NT2/D1 (cell line): Measurements from ENCODE around the gene LMO3.
"Not testable (repeated sequence)": the region's sequence is repeated elsewhere in the genome, so short reads cannot be mapped to it uniquely, and the experiment has no call there.

ENCODE experiments used
- DNase-seq: peaks from one replicate; pipeline ENCODE4 v3.0.0-alpha.2; 2011; ENCODE audit warnings: low read depth, low spot score
- H3K27me3 ChIP-seq: 2 replicates; pipeline ENCODE4 v1.6.0; 2011; ENCODE audit warnings: mild to moderate bottlenecking; ENCODE audit not compliant: insufficient read length, insufficient read depth
- H3K36me3 ChIP-seq: 2 replicates; pipeline ENCODE4 v1.6.1; 2011; ENCODE audit warnings: mild to moderate bottlenecking, low read length, mixed read lengths; ENCODE audit not compliant: insufficient read depth, insufficient read length
- H3K4me1 ChIP-seq: 2 replicates; pipeline ENCODE4 v1.5.1; 2011; ENCODE audit not compliant: insufficient read depth, insufficient read length
- H3K4me3 ChIP-seq: 2 replicates; pipeline ENCODE4 v1.5.1; 2011; ENCODE audit warnings: low read depth; ENCODE audit not compliant: insufficient read length
- H3K9ac ChIP-seq: 2 replicates; pipeline ENCODE4 v1.6.0; 2011; ENCODE audit warnings: low read depth; ENCODE audit not compliant: insufficient read length
- H3K9me3 ChIP-seq: 2 replicates; pipeline ENCODE4 v1.5.1; 2011; ENCODE audit warnings: mild to moderate bottlenecking, low read length; ENCODE audit not compliant: insufficient read depth
- SUZ12 ChIP-seq: IDR thresholded peaks from 2 replicates; pipeline ENCODE4 v1.6.1; 2011; ENCODE audit not compliant: insufficient read length, insufficient read depth; ENCODE audit errors: extremely low read depth
- YY1 ChIP-seq: IDR thresholded peaks from 2 replicates; pipeline ENCODE4 v1.6.1; 2011; ENCODE audit not compliant: insufficient read length, insufficient read depth
- ZNF274 ChIP-seq: IDR thresholded peaks from 2 replicates; pipeline ENCODE4 v1.6.1; 2011; ENCODE audit warnings: mild to moderate bottlenecking, low read depth, low read length

LMO3 gene

DNA sequence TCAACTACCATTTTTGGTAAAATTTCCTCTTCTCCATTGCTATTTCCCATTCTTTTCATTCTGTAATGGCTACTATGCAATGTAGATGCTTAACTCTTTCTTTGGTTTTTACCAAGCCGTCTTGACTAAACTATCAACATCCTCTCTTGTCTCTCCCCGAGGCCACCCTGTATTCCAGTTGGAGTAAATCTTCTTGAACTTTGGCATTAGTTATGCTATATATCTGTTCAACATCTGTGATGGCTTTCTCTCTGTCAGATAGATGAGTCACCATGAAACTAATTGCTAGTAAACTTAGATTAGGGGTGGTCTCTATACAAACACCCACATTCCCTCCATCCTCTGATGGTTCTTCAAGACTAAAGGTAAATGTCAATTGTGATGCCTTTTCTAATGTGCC is 63.4 kb downstream of the LMO3 start:
- Histone ChIP-seq H3K9ac (no peak overlapping the region), H3K36me3 (no peaks in the 10 kb centered on the region), H3K27me3 (no peaks in the 10 kb centered on the region), H3K9me3 (peaks cover 7% of the 10 kb centered on the region; the same call in 1 of the 2 replicates), H3K4me3 (no peak overlapping the region), H3K4me1 (no peaks in the 10 kb centered on the region)
- TF ChIP-seq SUZ12 = no peak
- TF ChIP-seq YY1 = no peak
- TF ChIP-seq ZNF274 = no peak
- DNase-seq = no peak

DNA sequence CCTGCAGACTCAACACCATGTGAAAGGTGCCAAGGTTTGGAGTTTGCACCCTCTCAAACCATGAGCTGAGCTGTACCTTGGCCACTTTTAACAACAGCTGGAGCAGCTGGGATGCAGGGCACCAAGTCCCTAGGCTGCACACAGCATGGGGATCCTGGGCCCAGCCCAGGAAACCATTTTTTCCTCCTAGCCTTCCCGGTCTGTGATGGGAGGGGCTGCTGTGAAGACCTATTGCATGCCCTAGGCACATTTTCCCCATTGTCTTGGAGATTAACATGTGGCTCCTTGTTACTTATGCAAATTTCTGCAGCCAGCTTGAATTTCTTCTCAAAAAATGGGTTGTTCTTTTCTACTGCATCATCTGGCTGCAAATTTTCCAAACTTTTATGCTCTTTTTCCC is 68.3 kb downstream of the LMO3 start:
- H3K9me3 ChIP-seq = peaks cover 19% of the 10 kb centered on the region; the same call in 1 of the 2 replicates
- not testable (repeated sequence) for H3K9ac ChIP-seq, H3K36me3 ChIP-seq, H3K4me1 ChIP-seq, H3K27me3 ChIP-seq, H3K4me3 ChIP-seq
- peak; percentile 80 for DNase-seq

DNA sequence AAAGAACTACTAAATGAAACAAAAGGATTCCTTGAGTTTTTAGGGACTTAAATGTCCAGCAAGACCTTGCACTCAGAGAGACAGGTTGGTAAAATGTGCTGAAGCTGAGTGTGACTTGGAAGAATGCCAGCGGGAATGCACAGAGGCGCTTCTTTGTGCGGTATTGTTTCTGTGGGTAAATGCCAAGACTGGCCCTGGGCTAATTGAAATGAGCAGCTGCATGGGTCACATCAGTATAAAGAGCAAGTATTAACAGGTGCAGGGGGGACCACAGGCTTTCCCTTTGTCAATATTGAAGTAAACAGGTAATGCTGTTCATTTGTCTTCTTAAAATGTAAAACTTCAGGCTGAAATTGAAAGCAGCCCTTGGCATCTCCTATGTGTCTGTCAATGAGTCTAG is 74.3 kb downstream of the LMO3 start:
- Histone ChIP-seq H3K9me3 (peaks cover 3% of the 10 kb centered on the region; the same call in 1 of the 2 replicates), H3K9ac (no peak overlapping the region), H3K4me3 (no peak overlapping the region), H3K36me3 (no peaks in the 10 kb centered on the region), H3K4me1 (no peaks in the 10 kb centered on the region), H3K27me3 (no peaks in the 10 kb centered on the region)
- TF ChIP-seq SUZ12 (no peak), ZNF274 (no peak), YY1 (no peak)
- no peak for DNase-seq

DNA sequence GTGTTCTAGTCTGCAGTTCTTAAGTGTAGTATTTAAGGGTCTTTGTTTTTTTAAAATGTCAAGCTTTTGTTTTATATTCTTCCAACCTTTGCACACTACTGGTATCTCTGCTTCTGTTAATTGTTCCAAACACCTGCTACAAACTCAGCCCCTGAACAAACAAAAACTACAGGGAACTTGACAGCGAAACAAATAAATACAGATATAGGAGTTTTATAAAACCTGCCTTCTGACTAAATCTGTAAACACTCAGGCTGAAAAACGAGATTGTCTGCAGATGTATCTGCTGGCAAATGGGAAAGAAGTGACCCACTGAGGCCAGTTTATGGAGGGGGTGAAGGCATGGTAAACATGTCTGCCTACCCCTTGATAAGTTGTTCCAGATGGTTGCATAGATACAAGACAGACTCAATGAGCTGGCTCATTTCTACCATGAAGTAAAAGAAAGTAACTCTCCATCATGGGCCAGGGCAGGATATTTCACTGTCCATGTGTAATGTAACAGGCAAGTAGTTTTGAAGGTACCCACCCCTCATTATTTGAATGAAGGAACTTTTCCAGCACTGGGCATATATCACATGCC is 75.6 kb downstream of the LMO3 start:
- Histone ChIP-seq H3K9me3 (no peaks in the 10 kb centered on the region), H3K4me3 (no peak overlapping the region), H3K4me1 (no peaks in the 10 kb centered on the region), H3K27me3 (no peaks in the 10 kb centered on the region), H3K36me3 (no peaks in the 10 kb centered on the region), H3K9ac (no peak overlapping the region)
- TF ChIP-seq ZNF274 (no peak), YY1 (no peak), SUZ12 (no peak)
- no peak for DNase-seq

DNA sequence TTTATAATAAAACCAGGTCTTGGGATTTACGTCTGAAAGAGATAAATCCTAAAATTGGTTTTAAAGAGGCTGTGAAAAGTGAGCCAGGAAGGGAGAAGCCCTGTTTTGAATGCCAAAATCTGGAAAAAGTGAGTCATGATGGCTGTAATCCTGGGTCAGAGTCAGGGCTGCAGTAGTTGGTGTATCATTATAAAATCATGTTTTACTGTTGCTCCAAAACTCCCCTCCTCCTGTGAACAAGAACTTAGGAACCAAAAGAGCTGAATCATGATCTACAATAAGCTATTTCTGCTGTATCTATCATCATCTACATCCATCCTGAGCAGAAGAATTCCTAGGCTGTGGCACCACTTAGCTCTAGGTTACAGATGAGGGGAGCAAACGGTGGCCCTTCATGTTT is 79.3 kb downstream of the LMO3 start:
- Histone ChIP-seq H3K27me3 (no peaks in the 10 kb centered on the region), H3K9me3 (no peaks in the 10 kb centered on the region), H3K4me1 (no peaks in the 10 kb centered on the region), H3K4me3 (no peak overlapping the region), H3K9ac (no peak overlapping the region), H3K36me3 (no peaks in the 10 kb centered on the region)
- no peak for DNase-seq
- TF ChIP-seq YY1 = no peak
- TF ChIP-seq ZNF274 = no peak
- no peak for TF ChIP-seq SUZ12

DNA sequence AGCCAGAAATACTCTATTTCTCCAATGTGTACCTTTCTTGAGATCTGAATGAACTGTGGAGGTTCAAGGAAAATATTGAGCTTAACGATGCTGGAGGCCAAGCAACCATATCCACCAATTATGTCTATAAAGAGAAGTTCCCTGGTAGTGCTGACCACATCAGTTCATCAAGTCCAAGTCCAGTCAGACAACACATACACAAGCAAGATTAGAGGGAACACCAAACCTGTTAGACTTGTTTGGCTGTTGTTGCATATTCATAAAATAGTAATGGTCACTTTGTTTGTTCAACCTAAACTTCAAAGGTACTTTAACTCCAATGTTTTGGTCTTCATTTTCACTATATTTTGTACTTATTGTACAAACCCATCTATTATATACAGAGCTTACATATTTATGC is 81.6 kb downstream of the LMO3 start:
- DNase-seq = no peak
- Histone ChIP-seq H3K9ac (no peak overlapping the region), H3K27me3 (no peaks in the 10 kb centered on the region), H3K9me3 (no peaks in the 10 kb centered on the region), H3K4me3 (no peak overlapping the region), H3K4me1 (no peaks in the 10 kb centered on the region), H3K36me3 (no peaks in the 10 kb centered on the region)
- no peak for TF ChIP-seq YY1
- no peak for TF ChIP-seq ZNF274
- TF ChIP-seq SUZ12 = no peak

DNA sequence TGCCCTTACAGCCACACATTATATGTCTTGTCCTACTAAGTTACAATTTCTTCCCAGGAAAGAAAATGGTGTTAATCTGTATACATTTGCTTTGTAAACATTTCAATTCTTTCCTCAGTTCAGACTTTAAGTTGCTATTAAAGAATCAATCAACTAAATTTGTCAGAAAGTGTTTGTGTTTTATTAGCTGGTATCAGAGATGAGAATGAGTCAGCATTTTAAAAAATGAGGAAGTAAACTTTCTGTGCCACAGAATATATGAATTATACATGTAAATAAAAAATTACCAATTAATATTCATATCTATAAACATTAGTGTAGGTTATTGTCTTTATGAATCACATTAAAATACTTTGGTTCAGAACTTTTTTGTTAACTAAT is 82.0 kb downstream of the LMO3 start:
- H3K4me1 ChIP-seq = no peaks in the 10 kb centered on the region

More for the DNA sequence above, 82.0 kb downstream of the LMO3 start:
- no peaks in the 10 kb centered on the region for H3K9me3 ChIP-seq
- no peak for DNase-seq
- TF ChIP-seq SUZ12 = no peak
- H3K4me3 ChIP-seq = no peak overlapping the region
- H3K9ac ChIP-seq = no peak overlapping the region
- no peaks in the 10 kb centered on the region for H3K27me3 ChIP-seq
- H3K36me3 ChIP-seq = no peaks in the 10 kb centered on the region
